Hematopoietic multipotent progenitor cell treated with erythropoietin and hydrocortisone succinate and interleukin-3 and kit ligand, for 15 days (in vitro differentiated cells): ENCODE data around the gene ABCD1.

ENCODE experiments used
- DNase-seq: peaks from one replicate; pipeline ENCODE4 v3.0.0-alpha.2; 2015; ENCODE audit warnings: low spot score

Gene ABCD1

GRCh38 chrX:153774576-153775292 lies 50.1 kb downstream of the ABCD1 start:
- no peak for DNase-seq

GRCh38 chrX:153775293-153776119 lies 50.9 kb downstream of the ABCD1 start:
- no peak for DNase-seq

- DNase-seq, result no peak
Observed at GRCh38 chrX:153776120-153776599, 51.5 kb downstream of the ABCD1 start.

- no peak for DNase-seq
Observed at GRCh38 chrX:153776611-153777045, 52.0 kb downstream of the ABCD1 start.

- DNase-seq, result no peak
Observed at GRCh38 chrX:153777261-153778090, 52.8 kb downstream of the ABCD1 start.

- DNase-seq, result no peak
Observed at GRCh38 chrX:153778181-153778580, 53.5 kb downstream of the ABCD1 start.

- no peak for DNase-seq
Observed at GRCh38 chrX:153778684-153779101, 54.0 kb downstream of the ABCD1 start.

GRCh38 chrX:153779891-153780677 lies 55.4 kb downstream of the ABCD1 start:
- no peak for DNase-seq

GRCh38 chrX:153780678-153781427 lies 56.2 kb downstream of the ABCD1 start, which contains the start of gene SRPK3:
Gene SRPK3, plus strand, starts transcription at chrX:153781041. Its CDS starts 46 bp downstream, at chrX:153781087.
- no peak for DNase-seq

- no peak for DNase-seq
Observed at GRCh38 chrX:153781428-153782047, 56.9 kb downstream of the ABCD1 start.

- no peak for DNase-seq
Observed at GRCh38 chrX:153782313-153782712, 57.7 kb downstream of the ABCD1 start.

GRCh38 chrX:153782871-153783270 lies 58.2 kb downstream of the ABCD1 start:
- no peak for DNase-seq

GRCh38 chrX:153783378-153784013 lies 58.8 kb downstream of the ABCD1 start:
- DNase-seq, result no peak

GRCh38 chrX:153784325-153784967 lies 59.8 kb downstream of the ABCD1 start:
- no peak for DNase-seq

GRCh38 chrX:153786669-153787068 lies 62.0 kb downstream of the ABCD1 start:
- no peak for DNase-seq

- DNase-seq, result no peak
Observed at GRCh38 chrX:153789654-153790053, 65.0 kb downstream of the ABCD1 start.

GRCh38 chrX:153791104-153791852 lies 66.6 kb downstream of the ABCD1 start:
- no peak for DNase-seq

GRCh38 chrX:153792368-153792767 lies 67.7 kb downstream of the ABCD1 start:
- DNase-seq, result no peak
